HepG2 (cell line): Measurements from ENCODE around the gene KLHDC4. TPM values are rescaled to one million over a fixed set of nuclear protein-coding genes. Genes with fewer than 3 reads are reported as not detected.
A peak's percentile ranks its signal among the peaks of the same experiment; 100 is the strongest.

Experiments used
- ATAC-seq: fragments of 200-7000 bp; cut with Tn5 transposase; 3 replicates; pipeline ENCODE4 v1.9.1; 2020; ENCODE audit warnings: mild to moderate bottlenecking, moderate library complexity
- BruUV-seq: library from RNA; stranded (reverse); fragments of 400-500 nt; replicated peaks from 2 replicates; lab custom pipeline; 2021; lab: Mats Ljungman, UMichigan
- CTCF ChIA-PET: fragments of 300-600 bp; formaldehyde crosslinking; extraction: SDS; loops from one replicate; lab custom pipeline; 2021; ENCODE audit warnings: low total read pairs, inconsistent platforms, low intra/inter-chr PET ratio; lab: Yijun Ruan, JAX
- POLR2A ChIA-PET: fragments of 350-600 bp; sonication (Branson Sonifier 250); formaldehyde crosslinking; loops from one replicate; lab custom pipeline; 2020; ENCODE audit warnings: antibody characterized with exemption, inconsistent platforms; lab: Yijun Ruan, JAX
- DNase-seq: peaks from one replicate; pipeline ENCODE4 v3.0.0-alpha.2; 2015; ENCODE audit warnings: low spot score
- FAIRE-seq: peaks from 3 replicates; lab custom pipeline; 2011; peaks lifted over from hg19 to GRCh38; lab: Jason Lieb, UNC
- H2AFZ ChIP-seq: one replicate; pipeline ENCODE4 v1.6.1; 2011; ENCODE audit warnings: low read length, inconsistent platforms
- H3K27ac ChIP-seq: fragments of 300-600 bp; 3 replicates; pipeline ENCODE4 v1.8.0; 2011; ENCODE audit warnings: mixed run types, mild to moderate bottlenecking, mixed read lengths, low read length, inconsistent platforms; ENCODE audit not compliant: insufficient read depth; ENCODE audit errors: extremely low read length
- H3K27me3 ChIP-seq, 2 experiments: fragments of 200-600 bp in 1 of 2; 2 replicates in 1 of 2; 3 replicates in 1 of 2; pipeline versions ENCODE4 v1.6.0 to v1.8.0; 2011; ENCODE audit warnings: low read length in 2 of 2, mild to moderate bottlenecking in 2 of 2, moderate library complexity in 2 of 2, inconsistent platforms in 1 of 2; ENCODE audit not compliant: insufficient read depth in 2 of 2, control insufficient read depth in 1 of 2
- H3K36me3 ChIP-seq, 2 experiments: fragments of 200-600 bp in 1 of 2; replicated peaks in 1 of 2; 2 replicates in 1 of 2; 3 replicates in 1 of 2; pipeline versions ENCODE4 v1.5.1 to v1.8.0; 2011; ENCODE audit warnings: low read length in 2 of 2, inconsistent platforms in 1 of 2; ENCODE audit not compliant: insufficient read depth in 2 of 2, control insufficient read depth in 1 of 2
- H3K4me1 ChIP-seq: 2 replicates; pipeline ENCODE4 v1.5.1; 2012; ENCODE audit warnings: low read length, inconsistent platforms; ENCODE audit not compliant: insufficient read depth
- H3K4me2 ChIP-seq: 2 replicates; pipeline ENCODE4 v1.6.0; 2011; ENCODE audit warnings: low read depth, low read length, inconsistent platforms
- H3K4me3 ChIP-seq, 3 experiments: fragments of 200-600 bp in 1 of 3; sonication (generic), shearing (Covaris generic) in 1 of 3; replicated peaks in 1 of 3; 2 replicates each; pipeline ENCODE4 v1.5.1; 2011 to 2016; ENCODE audit warnings: low read length in 3 of 3, inconsistent platforms in 2 of 3, low read depth in 2 of 3, mild to moderate bottlenecking in 2 of 3, control low read depth in 1 of 3, mixed read lengths in 1 of 3; ENCODE audit not compliant: insufficient read depth in 1 of 3
- H3K79me2 ChIP-seq: one replicate; pipeline ENCODE4 v1.6.1; 2011; ENCODE audit warnings: low read length, inconsistent platforms; ENCODE audit not compliant: insufficient read depth
- H3K9ac ChIP-seq: 2 replicates; pipeline ENCODE4 v1.6.0; 2011; ENCODE audit warnings: mild to moderate bottlenecking, low read depth, low read length, inconsistent platforms; ENCODE audit not compliant: insufficient read depth
- H3K9me3 ChIP-seq: 2 replicates; pipeline ENCODE4 v1.5.1; 2012; ENCODE audit warnings: mild to moderate bottlenecking, low read length
- H4K20me1 ChIP-seq: 2 replicates; pipeline ENCODE4 v1.6.0; 2011; ENCODE audit warnings: inconsistent platforms, mild to moderate bottlenecking, low read length, moderate library complexity; ENCODE audit not compliant: insufficient read depth
- ATF2 ChIP-seq: sonication (generic); formaldehyde crosslinking; IDR thresholded peaks from 2 replicates; pipeline ENCODE4 v1.4.0; 2020; ENCODE audit warnings: missing genetic modification reagents
- ETV6 ChIP-seq: sonication (generic); formaldehyde crosslinking; conservative IDR thresholded peaks from 2 replicates; pipeline ENCODE4 v1.4.0; 2020; ENCODE audit warnings: missing genetic modification reagents
- FOXK1 ChIP-seq: sonication (generic); formaldehyde crosslinking; IDR thresholded peaks from 2 replicates; pipeline ENCODE4 v1.4.0; 2020; ENCODE audit warnings: low read depth, missing genetic modification reagents, borderline replicate concordance
- HBP1 ChIP-seq: IDR thresholded peaks from 2 replicates; pipeline ENCODE4 v1.6.1; 2016; ENCODE audit warnings: low read depth, control low read depth
- IRF2 ChIP-seq: IDR thresholded peaks from 2 replicates; pipeline ENCODE4 v1.6.1; 2018; ENCODE audit warnings: missing genetic modification reagents, missing compliant biosample characterization
- PATZ1 ChIP-seq: sonication (generic); formaldehyde crosslinking; IDR thresholded peaks from 2 replicates; pipeline ENCODE4 v1.4.0; 2020; ENCODE audit warnings: missing genetic modification reagents
- PBX3 ChIP-seq: sonication (generic); formaldehyde crosslinking; IDR thresholded peaks from 2 replicates; pipeline ENCODE4 v1.8.1; 2023; ENCODE audit warnings: missing genetic modification reagents, inconsistent platforms, borderline replicate concordance
- SOX5 ChIP-seq: IDR thresholded peaks from 2 replicates; pipeline ENCODE4 v1.6.1; 2016; ENCODE audit warnings: borderline replicate concordance
- ZBTB7A ChIP-seq: sonication (generic); formaldehyde crosslinking; IDR thresholded peaks from 2 replicates; pipeline ENCODE4 v1.8.0; 2022; ENCODE audit warnings: mild to moderate bottlenecking, missing genetic modification reagents
- ZFY ChIP-seq: sonication (generic); formaldehyde crosslinking; IDR thresholded peaks from 2 replicates; pipeline ENCODE4 v1.4.0; 2020; ENCODE audit warnings: missing genetic modification reagents
- ZNF281 ChIP-seq: sonication (generic); formaldehyde crosslinking; IDR thresholded peaks from 2 replicates; pipeline ENCODE4 v1.4.0; 2020; ENCODE audit warnings: missing genetic modification reagents, borderline replicate concordance
- ZNF333 ChIP-seq: sonication (generic); formaldehyde crosslinking; IDR thresholded peaks from 2 replicates; pipeline ENCODE4 v1.4.0; 2020; ENCODE audit warnings: mild to moderate bottlenecking, missing genetic modification reagents, borderline replicate concordance
- ZNF484 ChIP-seq: sonication (generic); formaldehyde crosslinking; IDR thresholded peaks from 2 replicates; pipeline ENCODE4 v1.5.1; 2020; ENCODE audit warnings: mild to moderate bottlenecking, low read depth, missing genetic modification reagents, borderline replicate concordance
- ZNF619 ChIP-seq: sonication (generic); formaldehyde crosslinking; IDR thresholded peaks from 2 replicates; pipeline ENCODE4 v1.4.0; 2020; ENCODE audit warnings: mild to moderate bottlenecking, missing genetic modification reagents
- WGBS: methylation state at CpG from one replicate; pipeline ENCODE4 v1.1.6; 2017; ENCODE audit warnings: low lambda C conversion rate; 5-methylcytosine and 5-hydroxymethylcytosine counted together
- in situ Hi-C: cut with HindIII; loops from 2 replicates; pipeline ENCODE4 v1.10.0; 2017; ENCODE audit warnings: low pct_unique_long_range_greater_than_20kb; ENCODE audit not compliant: extremely low pct_ligation_motif_present
- intact Hi-C: fragments of 100-400 bp; cut with micrococcal nuclease; formaldehyde crosslinking; loops from one replicate; pipeline ENCODE4 v1.10.0; 2022; ENCODE audit not compliant: unreplicated experiment
- polyA plus RNA-seq, 8 experiments: library from polyadenylated mRNA; depleted of rRNA in 3 of 8; stranded (reverse) in 7 of 8; unstranded in 1 of 8; fragments of >200 nt; fragmentation: Illumina TruSeq in 4 of 8; extraction: Trizol in 4 of 8; gene quantifications; 2 replicates each; pipeline versions ENCODE4 v1.2.1 to v1.2.3, GENCODE V29; 2011 to 2016; ENCODE audit warnings: low read depth in 4 of 8, missing spikeins in 1 of 8, mixed read lengths in 1 of 8; ENCODE audit not compliant: insufficient read depth in 1 of 8
- total RNA-seq, 5 experiments: library from RNA; depleted of rRNA; stranded (reverse); fragments of >200 nt; fragmentation: Illumina TruSeq; extraction: Trizol; gene quantifications; 2 replicates each; pipeline ENCODE4 v1.2.3, GENCODE V29; 2016; ENCODE audit warnings: low read depth in 1 of 5

Gene KLHDC4
- total and polyA plus RNA-seq, 2 of the 13 experiments (the other 11 are each of a cell fraction or from before 2014, with no cell fraction given): 18.7 to 31.8 TPM

GRCh38 chr16:87815567-87815966 lies 49.8 kb upstream of the KLHDC4 start:
- no peak overlapping the region; the same call in 1 of the 2 replicates for H3K9ac ChIP-seq
- ATAC-seq (peak; percentile 85), DNase-seq (peak; percentile 67), FAIRE-seq (peak; percentile 56)
- peak overlapping the region in 1 of 3 experiments; percentile 1; a peak in 1 of 6 replicates for H3K4me3 ChIP-seq
- BruUV-seq: no TSS peak
- in situ Hi-C loops: no loop called here
- POLR2A ChIA-PET: interaction anchor here (0.6 to 1.8 kb wide), 10 partner anchors 9 to 55 kb away, joined by 3 to 27 read pairs (median 4); no protein-coding TSS in a partner anchor
- no peak overlapping the region for H3K27ac ChIP-seq
- no peak overlapping the region for H2AFZ ChIP-seq
- intact Hi-C loops: loop anchor here (2.0 kb wide), 2 partner anchors 33 to 55 kb away; no protein-coding TSS in a partner anchor
- peaks cover 6 to 24% of the 10 kb centered on the region in 2 experiments; a peak in 2 of 5 replicates for H3K27me3 ChIP-seq
- peaks cover 10% of the 10 kb centered on the region for H3K9me3 ChIP-seq
- 2% methylated on average over 4 of the region's 5 CpGs for WGBS
- CTCF ChIA-PET: interaction anchor here (0.6 to 1.4 kb wide), 3 partner anchors 35 to 56 kb away, joined by 3 to 7 read pairs (median 3); no protein-coding TSS in a partner anchor
- peak overlapping the region; percentile 27 for H3K4me2 ChIP-seq
- H4K20me1 ChIP-seq: no peaks in the 10 kb centered on the region
- H3K79me2 ChIP-seq: no peaks in the 10 kb centered on the region
- H3K36me3 ChIP-seq: no peaks in the 10 kb centered on the region
- H3K4me1 ChIP-seq: peaks cover 55% of the 10 kb centered on the region
- TF ChIP-seq PBX3 (CRISPR knock-in tag) (no peak), ZNF484 (CRISPR knock-in tag) (no peak), FOXK1 (CRISPR knock-in tag) (no peak), ZNF281 (CRISPR knock-in tag) (no peak), PATZ1 (CRISPR knock-in tag) (peak; percentile 94), IRF2 (0 out of 2 replicates have a peak, but pooled peaks have one; percentile 53), ZBTB7A (CRISPR knock-in tag) (peak; percentile 82), ZNF333 (CRISPR knock-in tag) (0 out of 2 replicates have a peak, but pooled peaks have one; percentile 63), HBP1 (CRISPR knock-in tag) (0 out of 2 replicates have a peak, but pooled peaks have one; percentile 39), ATF2 (CRISPR knock-in tag) (0 out of 2 replicates have a peak, but pooled peaks have one; percentile 27), SOX5 (peak; percentile 60; the same call in 1 of the 2 replicates), ETV6 (CRISPR knock-in tag) (0 out of 2 replicates have a peak, but pooled peaks have one; percentile 34), ZNF619 (CRISPR knock-in tag) (0 out of 2 replicates have a peak, but pooled peaks have one; percentile 66), ZFY (CRISPR knock-in tag) (peak; percentile 37; the same call in 1 of the 2 replicates)
